NOMO-1 (cell line): ENCODE results near the gene MAT2A.
"Not testable (repeated sequence)": the region's sequence is repeated elsewhere in the genome, so short reads cannot be mapped to it uniquely, and the experiment has no call there.

Experiments used
- DNase-seq, 2 experiments: peaks; one replicate each; lab custom pipeline; 2025; ENCODE audit not compliant: unreplicated experiment in 2 of 2; lab: John Stamatoyannopoulos, UW

Gene MAT2A

DNA sequence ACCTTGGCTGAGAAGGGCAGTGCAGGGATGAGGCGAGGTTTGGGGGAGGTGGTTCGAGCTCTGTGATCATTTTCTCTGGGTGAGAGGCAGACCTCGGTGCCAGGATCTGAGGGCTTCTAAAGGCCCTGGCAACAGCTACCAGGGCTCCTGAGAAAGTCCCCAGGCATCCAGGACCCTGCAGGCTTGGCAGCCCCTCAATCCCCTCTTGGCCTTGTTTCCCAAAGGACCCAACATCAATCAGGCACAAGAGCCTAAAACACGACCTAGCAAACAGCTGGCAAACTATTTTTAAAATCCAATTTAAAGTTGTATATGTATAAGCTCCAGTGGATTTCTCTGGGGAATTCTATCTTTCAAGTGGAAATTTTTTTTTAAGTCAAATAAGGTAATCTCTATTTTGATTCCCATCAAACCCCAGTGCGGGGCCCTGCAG, 15.0 kb upstream of the MAT2A start:
- no peak for DNase-seq

DNA sequence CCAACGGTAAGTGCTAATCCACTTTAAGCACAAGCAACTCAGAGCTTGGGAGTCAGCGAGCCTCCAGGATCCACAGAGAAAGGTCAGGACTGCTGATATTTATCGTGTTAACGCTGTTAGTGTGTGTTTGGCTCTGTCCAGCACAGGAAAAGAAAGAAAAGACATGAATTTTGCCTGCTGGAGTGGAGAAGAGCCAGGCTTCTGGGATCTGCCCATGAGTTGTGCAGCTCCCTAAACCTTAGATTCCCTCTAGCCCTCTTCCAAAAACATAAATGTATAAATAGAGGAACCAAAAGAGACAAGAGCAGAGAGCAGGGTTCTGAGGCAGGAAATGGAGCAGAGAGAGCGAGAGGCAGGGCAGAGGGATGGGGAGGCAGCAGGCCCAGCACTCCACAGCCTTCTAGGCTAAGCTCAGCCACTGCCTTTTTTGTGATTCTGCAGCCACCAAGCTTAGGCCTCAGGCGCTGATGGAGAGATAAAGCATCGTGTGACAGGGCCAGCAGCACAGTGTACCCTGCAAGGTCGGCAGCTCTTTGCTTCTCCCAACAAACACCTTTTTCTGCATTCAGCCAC, 14.5 kb upstream of the MAT2A start:
- DNase-seq: peak; percentile 60 to 70

DNA sequence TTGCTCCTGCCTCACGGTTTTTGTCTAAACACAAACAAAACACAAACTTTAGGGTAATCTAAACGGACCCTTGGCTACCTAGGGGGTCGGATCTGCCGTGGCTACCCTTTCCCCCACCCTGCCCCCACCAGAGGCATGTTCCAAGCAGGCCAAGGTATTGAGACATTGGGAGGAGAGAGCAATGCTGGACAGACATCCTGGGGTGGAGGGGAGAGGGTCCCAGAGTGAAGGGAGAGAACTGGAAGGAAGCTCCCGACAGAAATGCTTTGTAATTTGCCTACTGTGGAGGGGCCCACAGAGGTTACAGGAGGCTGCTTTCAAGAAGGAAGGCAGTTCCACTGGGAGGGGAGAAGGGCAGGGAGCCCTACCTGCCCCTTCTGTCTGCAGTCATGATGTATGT, 13.9 kb upstream of the MAT2A start:
- DNase-seq: no peak

GRCh38 chr2:85525567-85525966, 13.4 kb upstream of the MAT2A start:
- peak; percentile 62 to 79 for DNase-seq

GRCh38 chr2:85527787-85528186, 11.2 kb upstream of the MAT2A start:
- DNase-seq: no peak

DNA sequence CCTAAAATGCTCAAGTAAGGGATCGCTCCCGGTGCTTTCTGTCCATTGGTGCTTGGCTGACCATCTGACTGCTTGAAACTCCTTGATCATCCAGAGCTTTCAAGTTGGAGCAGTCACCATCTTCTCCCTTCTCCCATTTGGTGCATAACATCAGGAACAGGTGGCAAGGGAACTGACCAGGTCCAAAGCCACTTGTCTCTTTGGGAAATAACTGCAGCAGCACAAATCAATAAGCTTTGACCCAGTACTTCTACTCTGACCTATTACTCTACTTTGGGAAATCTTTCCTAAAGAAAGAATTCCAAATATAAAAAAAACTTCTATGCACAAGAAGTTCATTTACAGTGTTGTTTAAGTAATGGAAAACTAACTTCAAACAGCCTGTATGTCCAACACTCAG, 10.6 kb upstream of the MAT2A start:
- DNase-seq: no peak

GRCh38 chr2:85529809-85530208, 9.2 kb upstream of the MAT2A start:
- DNase-seq: no peak

DNA sequence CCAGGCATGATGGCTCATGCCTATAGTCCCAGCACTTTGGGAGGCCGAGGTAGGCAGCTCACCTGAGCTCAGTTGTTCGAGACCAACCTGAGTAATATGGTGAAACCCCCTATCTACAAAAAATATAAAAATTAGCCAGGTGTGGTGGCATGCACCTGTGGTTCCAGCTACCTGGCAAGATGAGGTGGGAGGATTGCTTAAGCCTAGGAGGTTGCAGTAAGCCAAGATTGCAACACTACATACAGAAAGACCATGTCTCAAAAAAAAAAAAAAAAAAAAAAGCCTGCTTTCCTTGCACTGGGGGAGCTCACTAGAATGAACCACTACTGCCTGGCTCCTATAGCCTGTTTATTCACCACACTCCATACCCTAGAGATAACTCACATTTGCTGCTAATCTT, 7.4 kb upstream of the MAT2A start:
- no peak for DNase-seq

DNA sequence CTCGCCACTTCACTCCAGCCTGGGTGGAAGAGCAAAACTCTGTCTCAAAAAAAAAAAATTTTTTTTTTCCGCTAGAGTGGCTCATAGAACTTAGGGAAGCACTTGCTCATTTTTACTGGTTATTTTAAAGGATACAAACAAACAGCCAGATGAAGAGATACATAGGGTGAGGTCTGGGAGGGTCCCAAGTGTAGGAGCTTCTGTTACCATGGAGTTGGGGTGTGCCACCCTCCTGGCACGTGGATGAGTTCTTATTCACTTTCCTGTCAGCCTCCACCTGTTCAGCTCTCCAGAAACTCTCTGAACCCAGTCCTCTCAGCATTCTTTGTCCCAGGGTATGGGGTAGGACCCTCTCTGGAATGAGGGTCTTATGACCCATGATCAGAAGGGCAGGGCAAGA, 4.9 kb upstream of the MAT2A start:
- DNase-seq: no peak

DNA sequence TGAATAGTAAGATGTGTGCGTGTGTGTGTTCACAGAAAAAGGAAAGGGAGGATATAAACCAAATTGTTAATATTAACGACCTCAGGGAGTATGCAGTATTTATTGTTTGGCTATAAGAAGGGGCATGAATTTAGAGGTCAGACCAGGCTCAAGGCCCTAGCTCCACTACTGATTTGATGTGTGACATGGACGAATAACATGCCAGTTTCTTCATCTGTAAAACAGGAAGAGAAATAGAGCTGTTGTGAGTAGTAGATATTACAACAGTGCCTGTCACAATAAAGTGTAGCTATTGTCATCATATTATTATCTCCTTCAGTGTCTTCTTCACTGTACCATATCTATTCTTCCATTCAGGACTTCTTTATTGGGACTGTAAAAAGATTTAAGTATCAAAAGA, 4.1 kb upstream of the MAT2A start:
- DNase-seq: peak in 1 of 2 experiments; percentile 80

GRCh38 chr2:85536479-85536878, 2.5 kb upstream of the MAT2A start:
- no peak for DNase-seq

DNA sequence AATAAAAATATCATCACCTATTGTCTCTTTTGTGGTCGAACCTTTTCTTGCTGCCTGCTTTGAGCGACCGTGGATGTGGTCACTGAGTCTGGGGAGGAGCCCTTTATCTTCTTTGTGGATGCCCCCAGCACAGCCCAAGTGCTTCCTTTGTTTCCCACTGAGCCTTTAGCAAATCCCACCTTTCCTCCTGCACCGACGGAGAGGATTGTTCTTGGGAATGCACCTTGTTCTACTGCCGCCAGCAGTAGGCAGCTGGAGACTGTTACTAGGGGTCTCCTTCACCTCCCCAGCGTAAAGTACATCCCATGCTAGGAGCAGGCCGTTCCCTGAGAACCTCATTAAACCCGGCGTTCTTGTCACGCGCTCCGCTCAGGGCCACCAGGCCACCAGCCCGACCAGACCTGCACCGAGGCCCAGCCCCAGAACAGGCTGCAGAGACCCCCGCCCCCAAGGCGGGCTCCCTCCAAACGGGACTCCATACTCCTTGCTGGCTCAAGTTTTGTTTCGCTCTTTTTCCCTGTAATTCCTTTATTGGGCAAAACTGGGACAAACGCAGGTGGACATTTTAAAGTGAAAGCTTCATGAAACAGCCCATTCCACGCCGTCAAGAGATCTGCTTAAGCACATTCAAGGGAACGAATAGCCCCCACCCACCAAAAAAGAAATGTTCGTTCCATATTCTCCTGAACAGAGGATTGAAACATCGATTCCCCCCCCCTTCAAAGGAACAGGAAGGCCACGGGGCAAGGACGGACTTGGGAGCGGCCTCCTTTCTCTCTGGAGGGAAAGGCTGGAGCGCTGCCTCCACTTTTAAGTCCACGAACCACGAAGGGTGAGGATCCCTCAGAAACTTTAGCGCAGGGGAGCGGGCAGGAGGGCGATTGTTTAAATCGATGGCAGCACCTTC, 1.1 kb upstream of the MAT2A start:
- peak; percentile 35 to 47 for DNase-seq

GRCh38 chr2:85539361-85540132, 579 bp downstream of the MAT2A start:
- DNase-seq: peak; percentile 49 to 62

DNA sequence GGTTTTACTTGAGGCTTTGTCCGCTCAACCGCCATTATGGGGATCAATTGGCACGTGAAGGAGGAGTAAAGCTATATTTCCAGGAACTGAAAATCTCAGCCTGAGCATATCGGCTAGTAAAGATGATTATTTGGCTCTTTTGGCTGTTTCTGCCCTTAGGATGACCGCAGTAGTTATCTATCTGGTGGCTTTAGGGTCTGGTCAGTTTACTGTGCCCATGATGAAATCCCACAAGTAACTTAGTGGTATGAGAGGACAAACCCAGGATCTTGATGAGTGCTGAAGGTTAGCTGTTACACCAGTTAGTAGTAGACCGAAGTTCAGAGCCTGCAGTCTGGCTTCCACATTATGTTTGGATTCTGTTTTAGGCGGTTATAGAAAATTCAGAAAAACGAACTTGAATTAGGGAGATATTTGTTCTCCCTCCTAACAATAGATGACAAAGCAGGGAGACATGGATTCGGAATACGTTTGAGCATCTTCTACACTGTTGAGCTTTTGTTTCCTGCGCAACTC, 1.2 kb downstream of the MAT2A start:
- DNase-seq: peak in 1 of 2 experiments; percentile 34

DNA sequence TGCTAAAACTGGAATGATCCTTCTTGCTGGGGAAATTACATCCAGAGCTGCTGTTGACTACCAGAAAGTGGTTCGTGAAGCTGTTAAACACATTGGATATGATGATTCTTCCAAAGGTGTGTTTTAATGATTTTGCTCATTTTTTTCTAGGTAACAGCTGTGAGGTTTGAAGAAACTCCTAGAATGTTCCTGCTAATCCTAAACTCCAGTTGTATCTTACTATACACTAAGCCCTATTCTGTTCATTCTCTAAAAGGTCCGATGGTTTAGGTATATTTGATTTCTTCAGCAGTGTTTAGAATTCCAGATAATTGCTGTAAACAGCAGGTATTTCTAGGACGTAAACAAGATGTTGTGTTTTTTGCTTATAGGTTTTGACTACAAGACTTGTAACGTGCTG, 2.3 kb downstream of the MAT2A start:
- DNase-seq: no peak

- DNase-seq: no peak
These were observed 2.9 kb downstream of the MAT2A start for GRCh38 chr2:85541753-85542457.

- no peak for DNase-seq
These were observed 3.8 kb downstream of the MAT2A start for GRCh38 chr2:85542777-85543176.

DNA sequence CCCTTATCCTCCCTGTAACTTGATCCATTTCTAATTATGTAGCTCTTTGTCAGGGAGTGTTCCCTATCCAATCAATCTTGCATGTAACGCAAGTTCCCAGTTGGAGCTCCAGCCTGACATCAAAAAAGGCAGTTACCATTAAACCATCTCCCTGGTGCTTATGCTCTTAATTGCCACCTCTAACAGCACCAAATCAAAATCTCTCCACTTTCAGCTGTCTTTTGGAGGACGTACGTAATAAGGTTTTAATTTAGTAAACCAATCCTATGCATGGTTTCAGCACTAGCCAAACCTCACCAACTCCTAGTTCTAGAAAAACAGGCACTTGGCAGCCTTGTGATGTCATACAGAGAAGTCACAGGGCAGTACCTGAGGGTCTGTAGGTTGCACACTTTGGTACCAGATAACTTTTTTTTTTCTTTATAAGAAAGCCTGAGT, 5.3 kb downstream of the MAT2A start:
- not testable (repeated sequence) for DNase-seq

DNA sequence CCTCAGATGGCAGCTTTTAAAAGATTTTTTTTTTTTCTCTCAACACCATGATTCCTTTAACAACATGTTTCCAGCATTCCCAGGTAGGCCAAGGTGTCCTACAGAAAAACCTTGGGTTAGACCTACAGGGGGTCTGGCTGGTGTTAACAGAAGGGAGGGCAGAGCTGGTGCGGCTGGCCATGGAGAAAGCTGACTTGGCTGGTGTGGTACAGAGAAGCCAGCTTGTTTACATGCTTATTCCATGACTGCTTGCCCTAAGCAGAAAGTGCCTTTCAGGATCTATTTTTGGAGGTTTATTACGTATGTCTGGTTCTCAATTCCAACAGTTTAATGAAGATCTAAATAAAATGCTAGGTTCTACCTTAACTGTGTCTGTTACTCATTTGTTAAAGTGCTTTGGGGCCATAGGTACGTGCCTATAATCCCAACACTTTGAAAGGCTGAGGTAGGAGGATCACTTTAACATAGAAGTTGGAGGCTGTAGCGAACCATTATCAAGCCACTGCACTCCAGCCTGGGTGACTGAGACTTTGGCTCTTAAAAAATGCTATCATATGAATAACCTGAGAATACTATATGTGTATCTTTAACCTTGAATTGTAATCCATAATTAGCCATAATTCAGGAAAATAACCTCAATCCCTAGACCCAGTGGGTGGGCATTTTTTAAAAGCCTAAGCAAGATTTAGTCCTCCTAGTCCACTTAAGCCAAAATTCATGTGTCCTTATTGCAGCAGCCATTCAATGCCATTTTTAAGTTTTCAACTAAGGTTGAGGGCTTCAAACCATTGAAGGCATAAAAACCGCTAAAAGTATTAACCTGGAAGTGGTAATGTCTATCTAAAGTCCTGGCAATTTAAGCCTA, 6.2 kb downstream of the MAT2A start:
- not testable (repeated sequence) for DNase-seq

DNA sequence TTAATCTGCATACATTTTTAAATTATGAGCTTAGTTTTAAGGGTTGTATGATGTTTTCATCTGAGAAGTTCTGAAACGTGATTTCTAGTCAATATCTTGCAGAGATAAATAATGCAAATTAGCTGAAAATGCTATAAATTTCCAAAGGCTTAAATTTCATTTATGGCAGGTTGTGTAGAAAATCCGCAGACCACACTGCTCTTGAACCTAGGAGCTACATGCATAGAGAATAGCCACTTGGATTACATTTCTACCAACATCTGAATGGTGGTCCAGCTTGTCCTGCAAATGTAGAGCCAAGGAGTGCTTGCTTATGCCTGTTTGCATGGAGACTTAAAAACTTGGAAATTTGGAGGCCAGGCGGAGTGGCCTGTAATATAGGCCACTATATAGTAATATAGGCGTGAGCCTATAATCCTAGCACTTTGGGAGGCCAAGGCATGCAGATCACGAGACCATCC, 6.8 kb downstream of the MAT2A start:
- no peak for DNase-seq
